ENCODE data around the gene GHR. TPM values are rescaled to one million over a fixed set of nuclear protein-coding genes. Genes with fewer than 3 reads are reported as not detected.

Gene GHR
- polyA plus RNA-seq, 3 donors = not detected

- DNase-seq = no peak
- Histone ChIP-seq H3K4me1 (ENCODE audit: control insufficient read depth in 1 of 2, insufficient read depth in 2 of 2, low read length in 2 of 2) (no peaks in the 10 kb centered on the region), H3K4me2 (replicated peaks; ENCODE audit: extremely low read depth, low read length, poor library complexity, severe bottlenecking) (no peak overlapping the region), H3K27ac (ENCODE audit: low read depth in 1 of 2, low read length in 2 of 2) (no peak overlapping the region), H3K79me2 (ENCODE audit: insufficient read depth, low read length) (no peaks in the 10 kb centered on the region), H2AFZ (ENCODE audit: insufficient read depth, low read depth, low read length, poor library complexity, severe bottlenecking) (no peak overlapping the region), H3K9me3 (replicated peaks in 1 of 2; ENCODE audit: control insufficient read depth in 1 of 2, insufficient read depth in 1 of 2, low read length in 2 of 2) (no peaks in the 10 kb centered on the region), H3K9ac (ENCODE audit: insufficient read depth, low read length, poor library complexity, severe bottlenecking) (no peak overlapping the region), H4K20me1 (ENCODE audit: insufficient read depth, low read length) (no peaks in the 10 kb centered on the region), H3K27me3 (ENCODE audit: control insufficient read depth in 2 of 2, insufficient read depth in 2 of 2, low read length in 2 of 2) (no peaks in the 10 kb centered on the region), H3K4me3 (replicated peaks in 1 of 3; ENCODE audit: low read depth in 2 of 3, low read length in 3 of 3) (no peak overlapping the region), H3K36me3 (replicated peaks in 1 of 2; ENCODE audit: control insufficient read depth in 1 of 2, insufficient read depth in 2 of 2, low read length in 2 of 2) (no peaks in the 10 kb centered on the region)
- TF ChIP-seq CTCF (IDR thresholded peaks at IDR 0.05) = no peak
- Mint-ChIP-seq H3K27ac (no peak overlapping the region), H3K4me1 (no peaks in the 10 kb centered on the region), H3K36me3 (no peaks in the 10 kb centered on the region), H3K9me3 (peaks cover 0 to 6% (median 4%) of the 10 kb centered on the region in 7 donors), H3K4me3 (no peak overlapping the region), H3K27me3 (ENCODE audit: low read depth in 3 of 3) (peaks cover 0 to 2% (median 1%) of the 10 kb centered on the region in 3 donors)
- WGBS (ENCODE audit: insufficient coverage) = no CpG with 5 or more reads among the region's 3 CpGs
- intact Hi-C loops (cut with micrococcal nuclease) = no loop called here
Measured at GRCh38 chr5:42665857-42666256, 242.6 kb downstream of the GHR start.

- Histone ChIP-seq H3K27ac (ENCODE audit: low read depth in 1 of 2, low read length in 2 of 2) (no peak overlapping the region), H3K36me3 (replicated peaks in 1 of 2; ENCODE audit: control insufficient read depth in 1 of 2, insufficient read depth in 2 of 2, low read length in 2 of 2) (no peaks in the 10 kb centered on the region), H3K27me3 (ENCODE audit: control insufficient read depth in 2 of 2, insufficient read depth in 2 of 2, low read length in 2 of 2) (no peaks in the 10 kb centered on the region), H3K9ac (ENCODE audit: insufficient read depth, low read length, poor library complexity, severe bottlenecking) (no peak overlapping the region), H3K4me2 (replicated peaks; ENCODE audit: extremely low read depth, low read length, poor library complexity, severe bottlenecking) (no peak overlapping the region), H2AFZ (ENCODE audit: insufficient read depth, low read depth, low read length, poor library complexity, severe bottlenecking) (no peak overlapping the region), H3K4me3 (replicated peaks in 1 of 3; ENCODE audit: low read depth in 2 of 3, low read length in 3 of 3) (no peak overlapping the region), H3K79me2 (ENCODE audit: insufficient read depth, low read length) (no peaks in the 10 kb centered on the region), H4K20me1 (ENCODE audit: insufficient read depth, low read length) (no peaks in the 10 kb centered on the region), H3K4me1 (ENCODE audit: control insufficient read depth in 1 of 2, insufficient read depth in 2 of 2, low read length in 2 of 2) (no peaks in the 10 kb centered on the region), H3K9me3 (replicated peaks in 1 of 2; ENCODE audit: control insufficient read depth in 1 of 2, insufficient read depth in 1 of 2, low read length in 2 of 2) (no peaks in the 10 kb centered on the region)
- H3K27me3 Mint-ChIP-seq (ENCODE audit: low read depth in 3 of 3) = peaks cover 0 to 1% (median 0%) of the 10 kb centered on the region in 3 donors
- H3K27ac Mint-ChIP-seq = no peak overlapping the region
- DNase-seq = no peak
- intact Hi-C loops (cut with micrococcal nuclease) = no loop called here
- H3K4me3 Mint-ChIP-seq = no peak overlapping the region
- H3K4me1 Mint-ChIP-seq = no peaks in the 10 kb centered on the region
- peaks cover 0 to 11% (median 6%) of the 10 kb centered on the region in 7 donors for H3K9me3 Mint-ChIP-seq
- no peaks in the 10 kb centered on the region for H3K36me3 Mint-ChIP-seq
- no peak for TF ChIP-seq CTCF (IDR thresholded peaks at IDR 0.05)
- WGBS (ENCODE audit: insufficient coverage) = 100% methylated on average over 1 of the region's 3 CpGs
Measured at GRCh38 chr5:42666869-42667268, 243.6 kb downstream of the GHR start.
